GM12878 (cell line): ENCODE measurements around the gene BLOC1S3. TPM values are rescaled to one million over a fixed set of nuclear protein-coding genes. Genes with fewer than 3 reads are reported as not detected.

Experiments
- ATAC-seq: fragments of 200-7000 bp; cut with Tn5 transposase; 3 replicates; pipeline ENCODE4 v1.9.1; 2020; ENCODE audit warnings: mild to moderate bottlenecking, moderate library complexity
- BruUV-seq: library from RNA; stranded (reverse); fragments of 400-500 nt; replicated peaks from 2 replicates; lab custom pipeline; 2021; lab: Mats Ljungman, UMichigan
- CTCF ChIA-PET: fragments of 300-600 bp; sonication (Branson Sonifier 250); formaldehyde crosslinking; extraction: SDS; loops from one replicate; lab custom pipeline; 2021; ENCODE audit warnings: inconsistent platforms; lab: Yijun Ruan, JAX
- POLR2A ChIA-PET: fragments of 350-600 bp; formaldehyde crosslinking; extraction: SDS; loops from one replicate; lab custom pipeline; 2021; ENCODE audit warnings: inconsistent platforms; lab: Charles Lee
- RAD21 ChIA-PET: fragments of 300-600 bp; sonication (Branson Sonifier 250); formaldehyde crosslinking; loops from one replicate; lab custom pipeline; 2023; ENCODE audit warnings: antibody characterized with exemption; ENCODE audit not compliant: unreplicated experiment; lab: Charles Lee
- SMC1A ChIA-PET: fragments of 300-600 bp; sonication (Branson Sonifier 250); formaldehyde crosslinking; loops from one replicate; lab custom pipeline; 2023; ENCODE audit not compliant: unreplicated experiment, uncharacterized antibody; lab: Charles Lee
- DNase-seq: peaks from one replicate; pipeline ENCODE4 v3.0.0-alpha.2; 2011; ENCODE audit warnings: low read depth, low spot score
- FAIRE-seq: peaks from 3 replicates; lab custom pipeline; 2011; peaks lifted over from hg19 to GRCh38; lab: Jason Lieb, UNC
- H2AFZ ChIP-seq: 2 replicates; pipeline ENCODE4 v1.6.0; 2011; ENCODE audit warnings: low read depth, low read length, control low read depth; ENCODE audit not compliant: control insufficient read depth
- H3K27ac ChIP-seq: 2 replicates; pipeline ENCODE4 v1.5.1; 2011; ENCODE audit warnings: control low read depth; ENCODE audit not compliant: control insufficient read depth, insufficient read depth
- H3K27me3 ChIP-seq, 2 experiments: replicated peaks in 1 of 2; 2 replicates each; pipeline versions ENCODE4 v1.6.0 to v1.6.1; 2011; ENCODE audit warnings: low read length in 1 of 2; ENCODE audit not compliant: control insufficient read depth in 2 of 2, insufficient read depth in 2 of 2
- H3K36me3 ChIP-seq, 2 experiments: 2 replicates each; pipeline ENCODE4 v1.5.1; 2011; ENCODE audit warnings: low read length in 1 of 2; ENCODE audit not compliant: control insufficient read depth in 2 of 2, insufficient read depth in 2 of 2
- H3K4me1 ChIP-seq: 2 replicates; pipeline ENCODE4 v1.6.1; 2011; ENCODE audit warnings: mild to moderate bottlenecking, low read length, moderate library complexity, mixed read lengths; ENCODE audit not compliant: control insufficient read depth, insufficient read depth
- H3K4me2 ChIP-seq: 2 replicates; pipeline ENCODE4 v1.6.0; 2011; ENCODE audit warnings: control low read depth; ENCODE audit not compliant: control insufficient read depth, insufficient read depth
- H3K4me3 ChIP-seq: fragments of 200-600 bp; sonication (generic); 2 replicates; pipeline ENCODE4 v1.5.1; 2016
- H3K79me2 ChIP-seq: 2 replicates; pipeline ENCODE4 v1.6.0; 2011; ENCODE audit warnings: low read length; ENCODE audit not compliant: control insufficient read depth, insufficient read depth
- H3K9ac ChIP-seq: 2 replicates; pipeline ENCODE4 v1.8.0; 2011; ENCODE audit warnings: low read length, control low read depth, mixed read lengths; ENCODE audit not compliant: control insufficient read depth, insufficient read depth
- H3K9me3 ChIP-seq: replicated peaks from 3 replicates; pipeline ENCODE4 v1.5.1; 2011; ENCODE audit warnings: mild to moderate bottlenecking, low read length; ENCODE audit not compliant: control insufficient read depth, insufficient read depth
- H4K20me1 ChIP-seq: 2 replicates; pipeline ENCODE4 v1.6.0; 2011; ENCODE audit not compliant: control insufficient read depth, insufficient read depth
- BACH1 ChIP-seq: fragments of 450-650 bp; IDR thresholded peaks from 2 replicates; pipeline ENCODE4 v1.6.1; 2017; ENCODE audit warnings: mild to moderate bottlenecking, borderline replicate concordance
- CHD2 ChIP-seq: IDR thresholded peaks from 2 replicates; pipeline ENCODE4 v1.6.1; 2011; ENCODE audit warnings: low read depth, low read length, improper control_type of control experiment, borderline replicate concordance
- HDAC2 ChIP-seq: fragments of 200-600 bp; sonication (generic); IDR thresholded peaks from 2 replicates; pipeline ENCODE4 v1.6.1; 2017
- LARP7 ChIP-seq: fragments of 450-650 bp; IDR thresholded peaks from 2 replicates; pipeline ENCODE4 v1.6.1; 2017; ENCODE audit warnings: mild to moderate bottlenecking
- NFXL1 ChIP-seq: fragments of 450-650 bp; IDR thresholded peaks from 2 replicates; pipeline ENCODE4 v1.6.1; 2017; ENCODE audit warnings: antibody characterized with exemption, mild to moderate bottlenecking, borderline replicate concordance
- PAX8 ChIP-seq: fragments of 450-650 bp; IDR thresholded peaks from 2 replicates; pipeline ENCODE4 v1.6.1; 2017; ENCODE audit warnings: mild to moderate bottlenecking, moderate library complexity
- POLR2A ChIP-seq: IDR thresholded peaks from 2 replicates; pipeline ENCODE4 v1.6.1; 2011; ENCODE audit warnings: low read depth, mild to moderate bottlenecking, low read length
- POLR2AphosphoS2 ChIP-seq: IDR thresholded peaks from 2 replicates; pipeline ENCODE4 v1.6.1; 2011; ENCODE audit warnings: low read depth, mild to moderate bottlenecking, low read length, improper control_type of control experiment, moderate library complexity
- RB1 ChIP-seq: fragments of 450-650 bp; formaldehyde crosslinking; IDR thresholded peaks from 2 replicates; pipeline ENCODE4 v1.6.1; 2017; ENCODE audit warnings: mild to moderate bottlenecking, borderline replicate concordance
- SIX5 ChIP-seq: IDR thresholded peaks from 2 replicates; pipeline ENCODE4 v1.6.1; 2011; ENCODE audit warnings: mild to moderate bottlenecking, low read depth, low read length, moderate library complexity; ENCODE audit not compliant: severe bottlenecking
- YY1 ChIP-seq: IDR thresholded peaks from 2 replicates; pipeline ENCODE4 v1.6.1; 2011; ENCODE audit warnings: low read depth, mild to moderate bottlenecking, low read length
- ZNF207 ChIP-seq: fragments of 450-650 bp; IDR thresholded peaks from 2 replicates; pipeline ENCODE4 v1.6.1; 2014; ENCODE audit warnings: antibody characterized with exemption, mild to moderate bottlenecking, borderline replicate concordance
- ZNF622 ChIP-seq: fragments of 450-650 bp; IDR thresholded peaks from 2 replicates; pipeline ENCODE4 v1.6.1; 2017; ENCODE audit warnings: mild to moderate bottlenecking, inconsistent platforms
- WGBS: methylation state at CpG from one replicate; pipeline ENCODE4 v1.1.6; 2016; ENCODE audit warnings: low lambda C conversion rate; ENCODE audit not compliant: insufficient replicate concordance, insufficient coverage; ENCODE audit errors: missing lambda C conversion rate; 5-methylcytosine and 5-hydroxymethylcytosine counted together
- in situ Hi-C: fragments of 300-500 bp; cut with MboI; formaldehyde crosslinking; loops from 9 replicates; pipeline ENCODE4 v1.14.3; 2018; ENCODE audit warnings: mixed read lengths
- intact Hi-C: fragments of 100-400 bp; cut with micrococcal nuclease; formaldehyde crosslinking; loops from one replicate; pipeline ENCODE4 v1.14.2; 2022; ENCODE audit not compliant: unreplicated experiment
- polyA plus RNA-seq, 11 experiments: library from polyadenylated mRNA; depleted of rRNA in 4 of 11; unstranded in 6 of 11; stranded (reverse) in 5 of 11; fragments of >200 nt; fragmentation: Nextera tagmentation in 4 of 11; fragmentation: Illumina TruSeq in 1 of 11; extraction: Ambion mirVana in 4 of 11; extraction: Trizol in 1 of 11; gene quantifications; 1 replicate in 1 of 11; 2 replicates in 10 of 11; pipeline versions ENCODE4 v1.2.1 to v1.2.3, GENCODE V29; 2011 to 2016; ENCODE audit warnings: inconsistent platforms in 2 of 11, missing spikeins in 2 of 11, low read depth in 1 of 11
- total RNA-seq, 4 experiments: library from RNA; depleted of rRNA in 3 of 4; stranded (reverse); fragments of >200 nt in 3 of 4; fragmentation: Illumina TruSeq in 1 of 4; extraction: Trizol in 1 of 4; gene quantifications; 2 replicates each; pipeline versions ENCODE4 v1.2.1 to v1.2.3, GENCODE V29; 2013 to 2021
- TF ChIP-seq, protein P1 (sequence below): fragments of 450-650 bp; conservative IDR thresholded peaks from 2 replicates; pipeline ENCODE4 v1.6.1; 2017; ENCODE audit warnings: mild to moderate bottlenecking, moderate library complexity
- TF ChIP-seq, protein P2 (sequence below): fragments of 450-650 bp; formaldehyde crosslinking; IDR thresholded peaks from 2 replicates; pipeline ENCODE4 v1.4.0; 2022; ENCODE audit warnings: mild to moderate bottlenecking, moderate library complexity
- TF ChIP-seq, protein P3 (sequence below): fragments of 450-650 bp; IDR thresholded peaks from 2 replicates; pipeline ENCODE4 v1.6.1; 2014; ENCODE audit warnings: mild to moderate bottlenecking
- TF ChIP-seq, protein P4 (sequence below): fragments of 450-650 bp; IDR thresholded peaks from 2 replicates; pipeline ENCODE4 v1.6.1; 2016; ENCODE audit warnings: mild to moderate bottlenecking

Gene BLOC1S3
- total and polyA plus RNA-seq, 10 of the 15 experiments (the other 5 are each of a cell fraction or from before 2014, with no cell fraction given): 3.6 to 18.3 (median 10.4) TPM

DNA sequence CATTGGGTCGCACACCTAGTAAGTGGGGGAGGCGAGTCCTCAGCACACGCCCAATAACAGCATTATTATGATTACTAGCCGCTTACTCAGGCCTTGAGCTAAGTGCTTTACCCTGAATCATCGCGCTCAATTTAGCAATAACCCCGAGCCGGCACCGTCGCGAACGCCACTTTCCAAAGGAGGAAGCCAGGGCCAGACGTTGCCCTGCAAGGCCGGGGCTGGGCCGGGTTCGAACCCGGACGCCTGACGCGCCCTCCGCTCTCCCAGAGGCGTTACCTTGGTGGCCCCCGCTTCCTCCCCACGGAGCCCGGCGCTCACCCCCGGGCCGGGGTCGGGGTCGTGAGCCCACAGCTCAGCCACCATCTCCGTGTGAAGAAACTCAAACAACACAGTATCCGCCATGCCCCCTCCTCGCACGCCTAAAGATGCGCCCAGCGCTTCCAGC lies 745 bp upstream of the BLOC1S3 start, which contains the start of gene TRAPPC6A:
TSS of gene TRAPPC6A (minus strand) at position 421 of the 445 bp plus-strand sequence. CDS start at position 402, 19 bp downstream.
- intact Hi-C loops (loop anchor here (5.0 kb wide), 2 partner anchors 86 to 101 kb away; partner anchors contain the start of genes GEMIN7, PPP1R37 and ZNF296), in situ Hi-C loops (no loop called here)
- H3K4me3 ChIP-seq: peak within 1 kb of the TSS; percentile 96
- H3K4me1 ChIP-seq: peaks cover 27% of the 10 kb centered on the region
- TSS peak; percentile 97 for BruUV-seq
- RAD21 ChIA-PET: interaction anchor here (0.6 to 2.5 kb wide), 21 partner anchors 10 to 301 kb away, joined by 3 to 21 read pairs (median 4); partner anchors contain the start of genes PPP1R37, RELB and TOMM40
- H3K4me2 ChIP-seq: peak within 1 kb of the TSS; percentile 88
- peak within 1 kb of the TSS; percentile 79 for H3K27ac ChIP-seq
- no peaks in the 10 kb centered on the region for H3K9me3 ChIP-seq
- POLR2A ChIA-PET: interaction anchor here (0.5 to 3.8 kb wide), 20 partner anchors 9 to 515 kb away, joined by 3 to 33 read pairs (median 6); partner anchors contain the start of genes CLASRP, CLPTM1, PPP1R37 and QPCTL
- peaks cover 39% of the 10 kb centered on the region for H3K79me2 ChIP-seq
- FAIRE-seq (no peak), ATAC-seq (peak; percentile 5), DNase-seq (no peak)
- CTCF ChIA-PET: interaction anchor here (0.9 to 2.9 kb wide), 12 partner anchors 10 to 224 kb away, joined by 3 to 19 read pairs (median 6); partner anchors contain the start of gene PPP1R37
- peak within 1 kb of the TSS; percentile 81 for H3K9ac ChIP-seq
- WGBS: under 1% methylated on average over 36 of the region's 36 CpGs
- H2AFZ ChIP-seq: peak within 1 kb of the TSS; percentile 78
- no peaks in the 10 kb centered on the region for H4K20me1 ChIP-seq
- H3K36me3 ChIP-seq: peaks cover 0 to 6% of the 10 kb centered on the region in 2 experiments; a peak in 2 of 4 replicates
- SMC1A ChIA-PET: interaction anchor here (0.5 to 2.9 kb wide), 10 partner anchors 13 to 217 kb away, joined by 3 to 17 read pairs (median 4); partner anchors contain the start of gene PPP1R37
- H3K27me3 ChIP-seq: no peaks in the 10 kb centered on the region
- TF ChIP-seq ZNF622: no peak
- TF ChIP-seq YY1: peak; percentile 88
- 0 out of 2 replicates have a peak, but pooled peaks have one; percentile 51 for TF ChIP-seq ZNF207
- TF ChIP-seq POLR2AphosphoS2: peak; percentile 48; the same call in 1 of the 2 replicates
- peak; percentile 79 for TF ChIP-seq POLR2A
- no peak for TF ChIP-seq PAX8
- TF ChIP-seq, protein P1, sequence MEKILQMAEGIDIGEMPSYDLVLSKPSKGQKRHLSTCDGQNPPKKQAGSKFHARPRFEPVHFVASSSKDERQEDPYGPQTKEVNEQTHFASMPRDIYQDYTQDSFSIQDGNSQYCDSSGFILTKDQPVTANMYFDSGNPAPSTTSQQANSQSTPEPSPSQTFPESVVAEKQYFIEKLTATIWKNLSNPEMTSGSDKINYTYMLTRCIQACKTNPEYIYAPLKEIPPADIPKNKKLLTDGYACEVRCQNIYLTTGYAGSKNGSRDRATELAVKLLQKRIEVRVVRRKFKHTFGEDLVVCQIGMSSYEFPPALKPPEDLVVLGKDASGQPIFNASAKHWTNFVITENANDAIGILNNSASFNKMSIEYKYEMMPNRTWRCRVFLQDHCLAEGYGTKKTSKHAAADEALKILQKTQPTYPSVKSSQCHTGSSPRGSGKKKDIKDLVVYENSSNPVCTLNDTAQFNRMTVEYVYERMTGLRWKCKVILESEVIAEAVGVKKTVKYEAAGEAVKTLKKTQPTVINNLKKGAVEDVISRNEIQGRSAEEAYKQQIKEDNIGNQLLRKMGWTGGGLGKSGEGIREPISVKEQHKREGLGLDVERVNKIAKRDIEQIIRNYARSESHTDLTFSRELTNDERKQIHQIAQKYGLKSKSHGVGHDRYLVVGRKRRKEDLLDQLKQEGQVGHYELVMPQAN: peak; percentile 92
- peak; percentile 78; the same call in 1 of the 2 replicates for TF ChIP-seq LARP7
- no peak for TF ChIP-seq SIX5
- no peak for TF ChIP-seq CHD2
- TF ChIP-seq RB1: peak; percentile 89; the same call in 1 of the 2 replicates
- no peak for TF ChIP-seq NFXL1
- TF ChIP-seq HDAC2: 0 out of 2 replicates have a peak, but pooled peaks have one; percentile 35
- peak; percentile 55; the same call in 1 of the 2 replicates for TF ChIP-seq BACH1
- TF ChIP-seq, protein P2, sequence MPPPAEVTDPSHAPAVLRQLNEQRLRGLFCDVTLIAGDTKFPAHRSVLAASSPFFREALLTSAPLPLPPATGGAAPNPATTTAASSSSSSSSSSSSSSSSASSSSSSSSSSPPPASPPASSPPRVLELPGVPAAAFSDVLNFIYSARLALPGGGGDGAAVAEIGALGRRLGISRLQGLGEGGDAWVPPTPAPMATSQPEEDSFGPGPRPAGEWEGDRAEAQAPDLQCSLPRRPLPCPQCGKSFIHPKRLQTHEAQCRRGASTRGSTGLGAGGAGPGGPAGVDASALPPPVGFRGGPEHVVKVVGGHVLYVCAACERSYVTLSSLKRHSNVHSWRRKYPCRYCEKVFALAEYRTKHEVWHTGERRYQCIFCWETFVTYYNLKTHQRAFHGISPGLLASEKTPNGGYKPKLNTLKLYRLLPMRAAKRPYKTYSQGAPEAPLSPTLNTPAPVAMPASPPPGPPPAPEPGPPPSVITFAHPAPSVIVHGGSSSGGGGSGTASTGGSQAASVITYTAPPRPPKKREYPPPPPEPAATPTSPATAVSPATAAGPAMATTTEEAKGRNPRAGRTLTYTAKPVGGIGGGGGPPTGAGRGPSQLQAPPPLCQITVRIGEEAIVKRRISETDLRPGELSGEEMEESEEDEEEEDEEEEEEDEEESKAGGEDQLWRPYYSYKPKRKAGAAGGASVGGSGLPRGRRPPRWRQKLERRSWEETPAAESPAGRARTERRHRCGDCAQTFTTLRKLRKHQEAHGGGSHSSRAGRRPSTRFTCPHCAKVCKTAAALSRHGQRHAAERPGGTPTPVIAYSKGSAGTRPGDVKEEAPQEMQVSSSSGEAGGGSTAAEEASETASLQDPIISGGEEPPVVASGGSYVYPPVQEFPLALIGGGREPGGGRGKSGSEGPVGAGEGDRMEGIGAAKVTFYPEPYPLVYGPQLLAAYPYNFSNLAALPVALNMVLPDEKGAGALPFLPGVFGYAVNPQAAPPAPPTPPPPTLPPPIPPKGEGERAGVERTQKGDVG (CRISPR knock-in tag): no peak
- TF ChIP-seq, protein P3, sequence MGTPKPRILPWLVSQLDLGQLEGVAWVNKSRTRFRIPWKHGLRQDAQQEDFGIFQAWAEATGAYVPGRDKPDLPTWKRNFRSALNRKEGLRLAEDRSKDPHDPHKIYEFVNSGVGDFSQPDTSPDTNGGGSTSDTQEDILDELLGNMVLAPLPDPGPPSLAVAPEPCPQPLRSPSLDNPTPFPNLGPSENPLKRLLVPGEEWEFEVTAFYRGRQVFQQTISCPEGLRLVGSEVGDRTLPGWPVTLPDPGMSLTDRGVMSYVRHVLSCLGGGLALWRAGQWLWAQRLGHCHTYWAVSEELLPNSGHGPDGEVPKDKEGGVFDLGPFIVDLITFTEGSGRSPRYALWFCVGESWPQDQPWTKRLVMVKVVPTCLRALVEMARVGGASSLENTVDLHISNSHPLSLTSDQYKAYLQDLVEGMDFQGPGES: no peak
- TF ChIP-seq, protein P4, sequence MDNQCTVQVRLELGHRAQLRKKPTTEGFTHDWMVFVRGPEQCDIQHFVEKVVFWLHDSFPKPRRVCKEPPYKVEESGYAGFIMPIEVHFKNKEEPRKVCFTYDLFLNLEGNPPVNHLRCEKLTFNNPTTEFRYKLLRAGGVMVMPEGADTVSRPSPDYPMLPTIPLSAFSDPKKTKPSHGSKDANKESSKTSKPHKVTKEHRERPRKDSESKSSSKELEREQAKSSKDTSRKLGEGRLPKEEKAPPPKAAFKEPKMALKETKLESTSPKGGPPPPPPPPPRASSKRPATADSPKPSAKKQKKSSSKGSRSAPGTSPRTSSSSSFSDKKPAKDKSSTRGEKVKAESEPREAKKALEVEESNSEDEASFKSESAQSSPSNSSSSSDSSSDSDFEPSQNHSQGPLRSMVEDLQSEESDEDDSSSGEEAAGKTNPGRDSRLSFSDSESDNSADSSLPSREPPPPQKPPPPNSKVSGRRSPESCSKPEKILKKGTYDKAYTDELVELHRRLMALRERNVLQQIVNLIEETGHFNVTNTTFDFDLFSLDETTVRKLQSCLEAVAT: 0 out of 2 replicates have a peak, but pooled peaks have one; percentile 10
